Activated gamma-delta T cell (primary cell): ENCODE measurements around the gene RTL1.

Source experiments
- DNase-seq: peaks from one replicate; lab custom pipeline; 2025; lab: John Stamatoyannopoulos, UW

The RTL1 gene

GRCh38 chr14:100898935-100899883 is 4.3 kb downstream of the RTL1 start:
- DNase-seq, result no peak

GRCh38 chr14:100898465-100898864 is 5.1 kb downstream of the RTL1 start:
- DNase-seq, result no peak

GRCh38 chr14:100896369-100897060 is 7.0 kb downstream of the RTL1 start:
- no peak for DNase-seq

- DNase-seq, result no peak
These were observed 8.1 kb downstream of the RTL1 start for GRCh38 chr14:100895411-100895810.

- DNase-seq, result no peak
These were observed 9.1 kb downstream of the RTL1 start for GRCh38 chr14:100894416-100894815.

- no peak for DNase-seq
These were observed 9.8 kb downstream of the RTL1 start for GRCh38 chr14:100893760-100894159.

GRCh38 chr14:100893228-100893601 is 10.3 kb downstream of the RTL1 start:
- no peak for DNase-seq

- no peak for DNase-seq
These were observed 10.9 kb downstream of the RTL1 start for GRCh38 chr14:100892496-100893227.

GRCh38 chr14:100891501-100892445 is 11.7 kb downstream of the RTL1 start:
- DNase-seq, result no peak

- DNase-seq, result no peak
These were observed 12.5 kb downstream of the RTL1 start for GRCh38 chr14:100891051-100891450.

GRCh38 chr14:100890061-100890850 is 13.3 kb downstream of the RTL1 start:
- no peak for DNase-seq

GRCh38 chr14:100889641-100890040 is 13.9 kb downstream of the RTL1 start:
- DNase-seq, result no peak

GRCh38 chr14:100888789-100889315 is 14.7 kb downstream of the RTL1 start:
- DNase-seq, result no peak

- DNase-seq, result no peak
These were observed 15.7 kb downstream of the RTL1 start for GRCh38 chr14:100887728-100888335.

- no peak for DNase-seq
These were observed 17.9 kb downstream of the RTL1 start for GRCh38 chr14:100885617-100886016.

GRCh38 chr14:100885196-100885595 is 18.3 kb downstream of the RTL1 start:
- no peak for DNase-seq

GRCh38 chr14:100884456-100884855 is 19.1 kb downstream of the RTL1 start:
- no peak for DNase-seq

- DNase-seq, result no peak
These were observed 19.8 kb downstream of the RTL1 start for GRCh38 chr14:100883789-100884101.

- no peak for DNase-seq
These were observed 20.3 kb downstream of the RTL1 start for GRCh38 chr14:100882991-100883788.
